Gastroesophageal sphincter (tissue), 4 donors: Measurements from ENCODE around the gene PTGDS. TPM values are rescaled to one million over a fixed set of nuclear protein-coding genes. Genes with fewer than 3 reads are reported as not detected.

Experiments used
- ATAC-seq: fragments of 150-250 bp; one replicate; pipeline ENCODE4 v1.9.1; 2016; ENCODE audit warnings: mild to moderate bottlenecking, moderate library complexity
- H3K27ac ChIP-seq, 4 donors: fragments of 200-600 bp; sonication (generic) in 3 of 4; 1 replicate in 3 of 4; 2 replicates in 1 of 4; pipeline ENCODE4 v1.5.1; 2016 to 2019
- H3K27me3 ChIP-seq: fragments of 200-600 bp; sonication (generic); one replicate; pipeline ENCODE4 v1.5.1; 2019
- H3K36me3 ChIP-seq, 2 donors: fragments of 200-600 bp; sonication (generic); one replicate each; pipeline ENCODE4 v1.5.1; 2019; ENCODE audit warnings: control low read depth in 1 of 2
- H3K4me1 ChIP-seq, 3 donors: fragments of 200-600 bp; sonication (generic); 1 replicate in 2 of 3; 2 replicates in 1 of 3; pipeline ENCODE4 v1.5.1; 2016 to 2019; ENCODE audit warnings: control low read depth in 2 of 3
- H3K4me3 ChIP-seq, 2 donors: fragments of 200-600 bp; sonication (generic); one replicate each; pipeline ENCODE4 v1.5.1; 2019; ENCODE audit warnings: mild to moderate bottlenecking in 1 of 2, moderate library complexity in 1 of 2
- H3K9me3 ChIP-seq, 3 donors: fragments of 200-600 bp; sonication (generic); one replicate each; pipeline ENCODE4 v1.5.1; 2017 to 2019; ENCODE audit warnings: control low read depth in 2 of 3
- CTCF ChIP-seq, 4 experiments: fragments of 200-600 bp in 2 of 4; fragments of 450-650 bp in 2 of 4; sonication (generic) in 1 of 4; IDR thresholded peaks; one replicate each; pipeline ENCODE4 v1.5.1; 2017 to 2019; ENCODE audit warnings: antibody characterized with exemption in 4 of 4, mild to moderate bottlenecking in 2 of 4, moderate library complexity in 2 of 4
- EP300 ChIP-seq: sonication (generic); formaldehyde crosslinking; IDR thresholded peaks from one replicate; pipeline ENCODE4 v1.6.1; 2017; ENCODE audit warnings: antibody characterized with exemption, mild to moderate bottlenecking
- POLR2A ChIP-seq, 2 donors: fragments of 450-650 bp; IDR thresholded peaks; one replicate each; pipeline ENCODE4 v1.6.1; 2017; ENCODE audit warnings: antibody characterized with exemption in 2 of 2, mild to moderate bottlenecking in 2 of 2, moderate library complexity in 1 of 2
- POLR2AphosphoS5 ChIP-seq: sonication (generic); formaldehyde crosslinking; IDR thresholded peaks from one replicate; pipeline ENCODE4 v1.6.1; 2017; ENCODE audit warnings: antibody characterized with exemption
- WGBS, 2 donors: methylation state at CpG; one replicate each; pipeline ENCODE4 v1.1.5; 2018; ENCODE audit warnings: low coverage in 1 of 2; 5-methylcytosine and 5-hydroxymethylcytosine counted together
- total RNA-seq, 4 donors: library from RNA; depleted of rRNA; stranded (reverse); fragments of >200 nt; gene quantifications; one replicate each; pipeline ENCODE4 v1.1.0, GENCODE V29; 2016

The PTGDS gene
- total RNA-seq, 4 donors from 2014 or later, result 7.4 to 132 (median 29.7) TPM

- Histone ChIP-seq H3K36me3 (peaks cover 0 to 19% of the 10 kb centered on the region in 2 donors), H3K4me1 (peaks cover 0 to 60% (median 25%) of the 10 kb centered on the region in 3 donors), H3K27me3 (no peaks in the 10 kb centered on the region), H3K4me3 (no peak overlapping the region), H3K27ac (no peak overlapping the region), H3K9me3 (no peaks in the 10 kb centered on the region)
- ATAC-seq, result no peak
- WGBS, 2 donors, result no CpG with 5 or more reads among the region's 27 CpGs
- no peak for TF ChIP-seq POLR2A (IDR thresholded peaks at IDR 0.05)
- TF ChIP-seq POLR2AphosphoS5, result no peak
- no peak for TF ChIP-seq EP300
- TF ChIP-seq CTCF (IDR thresholded peaks at IDR 0.05), result no peak
Observed at GRCh38 chr9:136946228-136947027, 30.9 kb upstream of the PTGDS start.

GRCh38 chr9:136947028-136947891, 30.0 kb upstream of the PTGDS start:
- H3K27ac ChIP-seq, result no peak overlapping the region
- no peaks in the 10 kb centered on the region for H3K27me3 ChIP-seq
- H3K9me3 ChIP-seq, result no peaks in the 10 kb centered on the region
- no peak overlapping the region for H3K4me3 ChIP-seq
- TF ChIP-seq POLR2AphosphoS5 (no peak), POLR2A (IDR thresholded peaks at IDR 0.05) (no peak), EP300 (no peak), CTCF (IDR thresholded peaks at IDR 0.05) (no peak)
- WGBS, 2 donors, result 62% methylated on average over 3 of the region's 26 CpGs; no CpG with 5 or more reads in 1 of the 2 donors
- peaks cover 0 to 11% of the 10 kb centered on the region in 2 donors for H3K36me3 ChIP-seq
- H3K4me1 ChIP-seq, result peaks cover 0 to 55% (median 25%) of the 10 kb centered on the region in 3 donors
- no peak for ATAC-seq

- 45 to 54% methylated on average over 4 of the region's 15 CpGs for WGBS, 2 donors
- Histone ChIP-seq H3K4me3 (no peak overlapping the region), H3K36me3 (peaks cover 0 to 3% of the 10 kb centered on the region in 2 donors), H3K27ac (peak overlapping the region in 1 of 4 donors; percentile 29), H3K9me3 (no peaks in the 10 kb centered on the region), H3K4me1 (peaks cover 0 to 47% (median 20%) of the 10 kb centered on the region in 3 donors), H3K27me3 (no peaks in the 10 kb centered on the region)
- no peak for ATAC-seq
- no peak for TF ChIP-seq EP300
- peak in 2 of 4 experiments; percentile 23 to 50 for TF ChIP-seq CTCF (IDR thresholded peaks at IDR 0.05)
Observed at GRCh38 chr9:136947955-136948510, 29.3 kb upstream of the PTGDS start.

GRCh38 chr9:136949239-136949816, 28.0 kb upstream of the PTGDS start:
- WGBS, 2 donors, result 0% methylated on average over 2 of the region's 22 CpGs; no CpG with 5 or more reads in 1 of the 2 donors
- peaks cover 0 to 38% (median 12%) of the 10 kb centered on the region in 3 donors for H3K4me1 ChIP-seq
- H3K27ac ChIP-seq, result peak overlapping the region; percentile 37 to 91 (median 91)
- TF ChIP-seq POLR2AphosphoS5 (no peak), CTCF (IDR thresholded peaks at IDR 0.05) (no peak), POLR2A (IDR thresholded peaks at IDR 0.05) (no peak), EP300 (no peak)
- no peaks in the 10 kb centered on the region for H3K9me3 ChIP-seq
- no peak for ATAC-seq
- H3K4me3 ChIP-seq, result peak overlapping the region; percentile 45 to 77
- H3K27me3 ChIP-seq, result no peaks in the 10 kb centered on the region
- no peaks in the 10 kb centered on the region for H3K36me3 ChIP-seq
